Caki2 (cell line): ENCODE measurements around the gene C19orf33. TPM values are rescaled to one million over a fixed set of nuclear protein-coding genes. Genes with fewer than 3 reads are reported as not detected.
A peak's percentile ranks its signal among the peaks of the same experiment; 100 is the strongest.

Source experiments
- DNase-seq: peaks from one replicate; pipeline ENCODE4 v3.0.0-alpha.2; 2015; ENCODE audit warnings: low read depth
- in situ Hi-C: cut with HindIII; loops from 2 replicates; pipeline ENCODE4 v1.10.0; 2016; ENCODE audit warnings: low sequenced_read_pairs, low pct_unique_long_range_greater_than_20kb, mixed read lengths
- total RNA-seq: library from RNA; depleted of rRNA; stranded (reverse); fragments of >200 nt; shearing (Covaris generic); gene quantifications from 2 replicates; pipeline ENCODE4 v1.2.3, GENCODE V29; 2014; ENCODE audit warnings: low replicate concordance

Gene C19orf33
- total RNA-seq, 1 experiment from 2014 or later: 184 TPM

GRCh38 chr19:38276942-38277517 lies 27.0 kb upstream of the C19orf33 start:
- in situ Hi-C loops: no loop called here
- DNase-seq: no peak

GRCh38 chr19:38277549-38277948 lies 26.5 kb upstream of the C19orf33 start:
- in situ Hi-C loops: no loop called here
- DNase-seq: no peak

- in situ Hi-C loops: no loop called here
- DNase-seq: no peak
Measured at GRCh38 chr19:38277969-38278680, 25.9 kb upstream of the C19orf33 start.

GRCh38 chr19:38278751-38279150 lies 25.3 kb upstream of the C19orf33 start:
- no peak for DNase-seq
- in situ Hi-C loops: no loop called here

GRCh38 chr19:38280030-38280921 lies 23.8 kb upstream of the C19orf33 start:
- DNase-seq: no peak
- in situ Hi-C loops: no loop called here

GRCh38 chr19:38281811-38282566 lies 22.1 kb upstream of the C19orf33 start:
- no peak for DNase-seq
- in situ Hi-C loops: no loop called here

- no peak for DNase-seq
- in situ Hi-C loops: no loop called here
Measured at GRCh38 chr19:38283271-38283670, 20.8 kb upstream of the C19orf33 start.

- DNase-seq: no peak
- in situ Hi-C loops: no loop called here
Measured at GRCh38 chr19:38284422-38284821, 19.6 kb upstream of the C19orf33 start.

GRCh38 chr19:38285567-38285966 lies 18.5 kb upstream of the C19orf33 start:
- no peak for DNase-seq

GRCh38 chr19:38287604-38288003 lies 16.4 kb upstream of the C19orf33 start:
- DNase-seq: no peak
- in situ Hi-C loops: no loop called here

More at GRCh38 chr19:38285567-38285966, 18.5 kb upstream of the C19orf33 start:
- in situ Hi-C loops: no loop called here

GRCh38 chr19:38288123-38288855 lies 15.8 kb upstream of the C19orf33 start:
- in situ Hi-C loops: no loop called here
- DNase-seq: no peak

- no peak for DNase-seq
- in situ Hi-C loops: no loop called here
Measured at GRCh38 chr19:38289955-38290354, 14.1 kb upstream of the C19orf33 start.

- in situ Hi-C loops: no loop called here
- peak; percentile 94 for DNase-seq
Measured at GRCh38 chr19:38290631-38291147, 13.4 kb upstream of the C19orf33 start.

- no peak for DNase-seq
- in situ Hi-C loops: no loop called here
Measured at GRCh38 chr19:38291855-38292254, 12.2 kb upstream of the C19orf33 start.

GRCh38 chr19:38293281-38293680 lies 10.8 kb upstream of the C19orf33 start:
- in situ Hi-C loops: no loop called here
- no peak for DNase-seq

GRCh38 chr19:38294090-38294489 lies 10.0 kb upstream of the C19orf33 start:
- no peak for DNase-seq
- in situ Hi-C loops: no loop called here

- peak; percentile 84 for DNase-seq
- in situ Hi-C loops: no loop called here
Measured at GRCh38 chr19:38298821-38299680, 5.0 kb upstream of the C19orf33 start.
